H9 (cell line): ENCODE data around the gene NKRF. TPM values are rescaled to one million over a fixed set of nuclear protein-coding genes. Genes with fewer than 3 reads are reported as not detected.

Experiments
- DNase-seq: peaks from one replicate; pipeline ENCODE4 v3.0.0-alpha.2; 2017
- H2AFZ ChIP-seq: one replicate; pipeline ENCODE4 v1.6.1; 2013; ENCODE audit warnings: mild to moderate bottlenecking, low read length, control low read depth, moderate library complexity
- H2AK5ac ChIP-seq: 2 replicates; pipeline ENCODE4 v1.6.1; 2013; ENCODE audit warnings: low read length, control low read depth, mixed read lengths; ENCODE audit not compliant: insufficient read length
- H2BK120ac ChIP-seq: one replicate; pipeline ENCODE4 v1.6.1; 2013; ENCODE audit warnings: low read depth, mild to moderate bottlenecking, low read length, control low read depth, inconsistent platforms; ENCODE audit not compliant: poor library complexity, severe bottlenecking
- H2BK12ac ChIP-seq: 2 replicates; pipeline ENCODE4 v1.6.1; 2013; ENCODE audit warnings: low read length, control low read depth, mixed read lengths, low read depth; ENCODE audit not compliant: insufficient read length
- H2BK15ac ChIP-seq: 2 replicates; pipeline ENCODE4 v1.6.1; 2013; ENCODE audit warnings: low read depth, low read length, control low read depth
- H2BK20ac ChIP-seq: one replicate; pipeline ENCODE4 v1.6.1; 2013; ENCODE audit warnings: low read depth, mild to moderate bottlenecking, low read length, control low read depth, inconsistent platforms; ENCODE audit not compliant: poor library complexity, severe bottlenecking
- H2BK5ac ChIP-seq: 2 replicates; pipeline ENCODE4 v1.6.1; 2013; ENCODE audit warnings: low read length, control low read depth, mixed read lengths; ENCODE audit not compliant: insufficient read length
- H3K14ac ChIP-seq: 2 replicates; pipeline ENCODE4 v1.6.1; 2013; ENCODE audit warnings: low read length, control low read depth; ENCODE audit not compliant: insufficient read depth
- H3K18ac ChIP-seq: 2 replicates; pipeline ENCODE4 v1.6.1; 2013; ENCODE audit warnings: low read depth, mild to moderate bottlenecking, mixed read lengths, low read length, control low read depth; ENCODE audit not compliant: insufficient read length
- H3K23ac ChIP-seq: 2 replicates; pipeline ENCODE4 v1.6.1; 2013; ENCODE audit warnings: low read length, control low read depth, mixed read lengths, low read depth; ENCODE audit not compliant: insufficient read length
- H3K23me2 ChIP-seq: 2 replicates; pipeline ENCODE4 v1.6.1; 2013; ENCODE audit warnings: low read depth, mild to moderate bottlenecking, mixed read lengths, low read length, control low read depth; ENCODE audit not compliant: insufficient read length, poor library complexity, severe bottlenecking
- H3K27ac ChIP-seq: 2 replicates; pipeline ENCODE4 v1.5.1; 2013; ENCODE audit warnings: low read length, control low read depth, mixed read lengths, low read depth; ENCODE audit not compliant: insufficient read length
- H3K27me3 ChIP-seq: 2 replicates; pipeline ENCODE4 v1.6.1; 2013; ENCODE audit warnings: low read length, control low read depth, inconsistent platforms; ENCODE audit not compliant: insufficient read depth
- H3K4ac ChIP-seq: 2 replicates; pipeline ENCODE4 v1.6.1; 2013; ENCODE audit warnings: low read depth, mild to moderate bottlenecking, control low read depth, inconsistent platforms, low read length, moderate library complexity
- H3K4me1 ChIP-seq: 2 replicates; pipeline ENCODE4 v1.6.1; 2013; ENCODE audit warnings: low read length, control low read depth, inconsistent platforms; ENCODE audit not compliant: insufficient read depth
- H3K4me2 ChIP-seq: 2 replicates; pipeline ENCODE4 v1.6.1; 2013; ENCODE audit warnings: low read length, control low read depth, mixed read lengths; ENCODE audit not compliant: insufficient read length, insufficient read depth
- H3K56ac ChIP-seq: 2 replicates; pipeline ENCODE4 v1.6.1; 2013; ENCODE audit warnings: low read depth, mild to moderate bottlenecking, mixed read lengths, low read length, control low read depth; ENCODE audit not compliant: insufficient read length
- H3K79me1 ChIP-seq: 2 replicates; pipeline ENCODE4 v1.6.1; 2013; ENCODE audit warnings: low read depth, mild to moderate bottlenecking, moderate library complexity, low read length, control low read depth, inconsistent platforms; ENCODE audit not compliant: insufficient read depth, poor library complexity, severe bottlenecking
- H3K79me2 ChIP-seq: 2 replicates; pipeline ENCODE4 v1.6.1; 2013; ENCODE audit warnings: low read length, control low read depth, inconsistent platforms; ENCODE audit not compliant: insufficient read depth
- H3K9ac ChIP-seq: 2 replicates; pipeline ENCODE4 v1.6.1; 2013; ENCODE audit warnings: low read length, control low read depth, mixed read lengths; ENCODE audit not compliant: insufficient read length; ENCODE audit errors: extremely low read depth
- H3K9me3 ChIP-seq: one replicate; pipeline ENCODE4 v1.6.1; 2013; ENCODE audit warnings: low read depth, low read length, inconsistent platforms; ENCODE audit not compliant: control insufficient read depth
- H3T11ph ChIP-seq: one replicate; pipeline ENCODE4 v1.6.1; 2013; ENCODE audit warnings: mild to moderate bottlenecking, low read length, control low read depth, inconsistent platforms
- H4K20me1 ChIP-seq: one replicate; pipeline ENCODE4 v1.6.1; 2013; ENCODE audit not compliant: control insufficient read depth, insufficient read length, insufficient read depth
- H4K5ac ChIP-seq: 2 replicates; pipeline ENCODE4 v1.6.1; 2013; ENCODE audit warnings: low read depth, mild to moderate bottlenecking, mixed read lengths, low read length, control low read depth; ENCODE audit not compliant: insufficient read length
- H4K8ac ChIP-seq: replicated peaks from 2 replicates; pipeline ENCODE4 v1.6.1; 2013; ENCODE audit warnings: low read length, control low read depth, mixed read lengths, low read depth; ENCODE audit not compliant: insufficient read length
- H4K91ac ChIP-seq: 2 replicates; pipeline ENCODE4 v1.6.1; 2013; ENCODE audit warnings: low read depth, mild to moderate bottlenecking, moderate library complexity, mixed read lengths, low read length, control low read depth; ENCODE audit not compliant: insufficient read length
- H3K27ac Mint-ChIP-seq, 3 experiments: 2 replicates in 2 of 3; 3 replicates in 1 of 3; pipeline ENCODE4 v1.8.0; 2020 to 2021; ENCODE audit warnings: mixed read lengths in 3 of 3, mild to moderate bottlenecking in 1 of 3, moderate library complexity in 1 of 3
- H3K27me3 Mint-ChIP-seq: 2 replicates; pipeline ENCODE4 v1.8.0; 2021; ENCODE audit warnings: low read depth, mild to moderate bottlenecking, moderate library complexity, mixed read lengths
- H3K36me3 Mint-ChIP-seq, 3 experiments: 2 replicates in 2 of 3; 3 replicates in 1 of 3; pipeline ENCODE4 v1.8.0; 2020 to 2021; ENCODE audit warnings: low read depth in 3 of 3, mixed read lengths in 3 of 3; ENCODE audit not compliant: insufficient read depth in 1 of 3
- H3K4me1 Mint-ChIP-seq, 2 experiments: 2 replicates each; pipeline ENCODE4 v1.8.0; 2020; ENCODE audit warnings: mixed read lengths in 2 of 2
- H3K4me3 Mint-ChIP-seq, 2 experiments: 2 replicates in 1 of 2; 3 replicates in 1 of 2; pipeline ENCODE4 v1.8.0; 2020 to 2021; ENCODE audit warnings: mild to moderate bottlenecking in 2 of 2, mixed read lengths in 2 of 2, moderate library complexity in 1 of 2
- H3K9me3 Mint-ChIP-seq, 2 experiments: 2 replicates in 1 of 2; 3 replicates in 1 of 2; pipeline ENCODE4 v1.8.0; 2020; ENCODE audit warnings: mild to moderate bottlenecking in 2 of 2, mixed read lengths in 2 of 2, moderate library complexity in 1 of 2
- WGBS: extraction: QIAGEN DNeasy Blood & Tissue Kit; methylation state at CpG from one replicate; pipeline ENCODE4 v1.1.7; 2013; ENCODE audit warnings: missing lambda C conversion rate, low lambda C conversion rate, mixed read lengths; ENCODE audit not compliant: insufficient read length; ENCODE audit errors: extremely low coverage; 5-methylcytosine and 5-hydroxymethylcytosine counted together
- total RNA-seq: library from RNA; stranded (reverse); gene quantifications from 2 replicates; pipeline ENCODE4 v1.2.1, GENCODE V29; 2021
- TF ChIP-seq, protein P1 (sequence below): fragments of 200-600 bp; sonication (generic); conservative IDR thresholded peaks from 3 replicates; pipeline ENCODE4 v1.8.0; 2021; ENCODE audit warnings: antibody characterized with exemption, mild to moderate bottlenecking

NKRF gene
- total RNA-seq, 1 experiment from 2014 or later: 15.1 TPM

DNA sequence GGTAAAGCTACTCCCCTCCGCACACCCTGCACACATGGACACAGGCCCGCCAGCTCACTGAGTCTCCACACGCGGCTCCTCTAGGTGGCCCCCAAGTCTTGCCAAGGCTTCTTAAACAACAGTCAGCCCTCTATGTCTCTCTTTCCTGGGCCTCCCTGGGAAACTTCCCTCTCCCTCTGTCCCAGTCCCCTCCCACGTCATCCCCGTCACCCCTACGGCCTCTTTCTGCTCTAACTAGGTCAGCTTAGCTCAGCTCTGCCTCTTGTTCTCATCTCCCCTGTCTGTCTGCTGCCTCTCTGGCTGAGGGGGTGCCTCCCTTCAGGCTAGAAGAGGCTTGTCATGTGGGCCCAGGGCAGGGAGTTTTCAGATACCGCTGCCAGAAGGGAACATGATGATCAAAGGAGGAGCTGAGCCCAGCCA, 47.9 kb upstream of the NKRF start:
- Histone ChIP-seq H3K79me1 (no peaks in the 10 kb centered on the region), H3K4me2 (no peak overlapping the region), H2BK12ac (no peak overlapping the region), H3K9me3 (peaks cover 26% of the 10 kb centered on the region), H4K91ac (no peak overlapping the region), H2BK20ac (no peak overlapping the region), H3K4ac (no peak overlapping the region), H3K23me2 (no peaks in the 10 kb centered on the region), H3K14ac (no peak overlapping the region), H3K9ac (no peak overlapping the region), H2BK120ac (no peak overlapping the region), H3T11ph (no peak overlapping the region), H3K27ac (no peak overlapping the region), H3K27me3 (no peaks in the 10 kb centered on the region), H2AFZ (no peak overlapping the region), H2AK5ac (no peak overlapping the region), H2BK5ac (no peak overlapping the region), H3K4me1 (no peaks in the 10 kb centered on the region; the same call in 1 of the 2 replicates), H4K8ac (no peak overlapping the region), H3K18ac (no peak overlapping the region), H3K23ac (no peak overlapping the region), H2BK15ac (no peak overlapping the region), H4K20me1 (no peaks in the 10 kb centered on the region), H3K56ac (no peak overlapping the region), H4K5ac (no peak overlapping the region), H3K79me2 (no peaks in the 10 kb centered on the region)
- peak; percentile 36 for DNase-seq
- Mint-ChIP-seq H3K4me1 (peaks cover 4 to 18% of the 10 kb centered on the region in 2 experiments), H3K27ac (peak overlapping the region; percentile 64 to 95 (median 92); a peak in 3 of 7 replicates), H3K4me3 (no peak overlapping the region), H3K36me3 (peaks cover 16 to 36% (median 28%) of the 10 kb centered on the region in 3 experiments), H3K27me3 (no peaks in the 10 kb centered on the region; the same call in 1 of the 2 replicates), H3K9me3 (peaks cover 69 to 74% of the 10 kb centered on the region in 2 experiments)
- TF ChIP-seq, protein P1, sequence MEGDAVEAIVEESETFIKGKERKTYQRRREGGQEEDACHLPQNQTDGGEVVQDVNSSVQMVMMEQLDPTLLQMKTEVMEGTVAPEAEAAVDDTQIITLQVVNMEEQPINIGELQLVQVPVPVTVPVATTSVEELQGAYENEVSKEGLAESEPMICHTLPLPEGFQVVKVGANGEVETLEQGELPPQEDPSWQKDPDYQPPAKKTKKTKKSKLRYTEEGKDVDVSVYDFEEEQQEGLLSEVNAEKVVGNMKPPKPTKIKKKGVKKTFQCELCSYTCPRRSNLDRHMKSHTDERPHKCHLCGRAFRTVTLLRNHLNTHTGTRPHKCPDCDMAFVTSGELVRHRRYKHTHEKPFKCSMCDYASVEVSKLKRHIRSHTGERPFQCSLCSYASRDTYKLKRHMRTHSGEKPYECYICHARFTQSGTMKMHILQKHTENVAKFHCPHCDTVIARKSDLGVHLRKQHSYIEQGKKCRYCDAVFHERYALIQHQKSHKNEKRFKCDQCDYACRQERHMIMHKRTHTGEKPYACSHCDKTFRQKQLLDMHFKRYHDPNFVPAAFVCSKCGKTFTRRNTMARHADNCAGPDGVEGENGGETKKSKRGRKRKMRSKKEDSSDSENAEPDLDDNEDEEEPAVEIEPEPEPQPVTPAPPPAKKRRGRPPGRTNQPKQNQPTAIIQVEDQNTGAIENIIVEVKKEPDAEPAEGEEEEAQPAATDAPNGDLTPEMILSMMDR: 0 out of 3 replicates have a peak, but pooled peaks have one; percentile 19
- no CpG with 5 or more reads among the region's 8 CpGs for WGBS
